Keratinocyte (primary cell): ENCODE data around the gene APBB2. TPM values are rescaled to one million over a fixed set of nuclear protein-coding genes. Genes with fewer than 3 reads are reported as not detected.

Source experiments
- DNase-seq: peaks from one replicate; pipeline ENCODE4 v3.0.0-alpha.2; 2011; ENCODE audit warnings: low read depth, missing footprints, low spot score
- FAIRE-seq: peaks from 2 replicates; lab custom pipeline; 2011; peaks lifted over from hg19 to GRCh38; lab: Jason Lieb, UNC
- H2AFZ ChIP-seq: 2 replicates; pipeline ENCODE4 v1.6.0; 2012; ENCODE audit warnings: low read length, control low read depth, inconsistent platforms; ENCODE audit not compliant: control insufficient read depth
- H3K27ac ChIP-seq: 2 replicates; pipeline ENCODE4 v1.5.1; 2011; ENCODE audit warnings: low read length; ENCODE audit not compliant: control insufficient read depth, insufficient read depth
- H3K27me3 ChIP-seq: 3 replicates; pipeline ENCODE4 v1.6.0; 2011; ENCODE audit warnings: low read length; ENCODE audit not compliant: control insufficient read depth, insufficient read depth; ENCODE audit errors: extremely low read depth
- H3K36me3 ChIP-seq, 2 experiments: 2 replicates in 1 of 2; 3 replicates in 1 of 2; pipeline ENCODE4 v1.5.1; 2011; ENCODE audit warnings: low read length in 2 of 2, mild to moderate bottlenecking in 1 of 2; ENCODE audit not compliant: control insufficient read depth in 2 of 2, insufficient read depth in 2 of 2; ENCODE audit errors: extremely low read depth in 1 of 2
- H3K4me1 ChIP-seq: 3 replicates; pipeline ENCODE4 v1.5.1; 2011; ENCODE audit warnings: low read length; ENCODE audit not compliant: control insufficient read depth, insufficient read depth; ENCODE audit errors: extremely low read depth
- H3K4me2 ChIP-seq: 3 replicates; pipeline ENCODE4 v1.6.0; 2011; ENCODE audit warnings: low read depth, low read length; ENCODE audit not compliant: control insufficient read depth, insufficient read depth; ENCODE audit errors: extremely low read depth
- H3K4me3 ChIP-seq, 3 experiments: fragments of 200-600 bp in 1 of 3; sonication (generic) in 1 of 3; 2 replicates in 2 of 3; 3 replicates in 1 of 3; pipeline ENCODE4 v1.5.1; 2011 to 2016; ENCODE audit warnings: low read length in 3 of 3, mild to moderate bottlenecking in 3 of 3, control low read depth in 2 of 3, inconsistent platforms in 1 of 3, low read depth in 1 of 3, mixed read lengths in 1 of 3, mixed run types in 1 of 3, moderate library complexity in 1 of 3; ENCODE audit not compliant: control insufficient read depth in 2 of 3, insufficient read depth in 2 of 3; ENCODE audit errors: extremely low read depth in 1 of 3
- H3K79me2 ChIP-seq: 2 replicates; pipeline ENCODE4 v1.6.0; 2012; ENCODE audit warnings: low read length; ENCODE audit not compliant: control insufficient read depth, insufficient read depth
- H3K9ac ChIP-seq: 3 replicates; pipeline ENCODE4 v1.6.0; 2011; ENCODE audit warnings: low read length; ENCODE audit not compliant: control insufficient read depth, insufficient read depth; ENCODE audit errors: extremely low read depth
- H3K9me1 ChIP-seq: 3 replicates; pipeline ENCODE4 v1.6.0; 2011; ENCODE audit warnings: low read length; ENCODE audit not compliant: control insufficient read depth, insufficient read depth; ENCODE audit errors: extremely low read depth
- H3K9me3 ChIP-seq: 2 replicates; pipeline ENCODE4 v1.5.1; 2012; ENCODE audit warnings: low read depth, low read length; ENCODE audit not compliant: control insufficient read depth
- H4K20me1 ChIP-seq: 3 replicates; pipeline ENCODE4 v1.6.0; 2011; ENCODE audit warnings: low read length; ENCODE audit not compliant: control insufficient read depth, insufficient read depth; ENCODE audit errors: extremely low read depth
- EZH2 ChIP-seq: IDR thresholded peaks from one replicate; pipeline ENCODE4 v1.6.1; 2012; ENCODE audit warnings: inconsistent platforms, mild to moderate bottlenecking, low read length, moderate library complexity
- dilution Hi-C: fragments of 300-500 bp; cut with MboI; formaldehyde crosslinking; loops from one replicate; pipeline ENCODE4 v1.7.0; 2020; ENCODE audit warnings: low sequenced_read_pairs; ENCODE audit not compliant: extremely low pct_ligation_motif_present
- polyA plus RNA-seq, 5 experiments: library from polyadenylated mRNA; depleted of rRNA in 3 of 5; stranded (reverse) in 3 of 5; stranded (forward) in 1 of 5; unstranded in 1 of 5; fragments of >200 nt; gene quantifications; 1 replicate in 1 of 5; 2 replicates in 3 of 5; 3 replicates in 1 of 5; pipeline versions ENCODE4 v1.2.1 to v1.2.3, GENCODE V29; 2011 to 2012; ENCODE audit warnings: missing spikeins in 2 of 5, low read depth in 1 of 5, low replicate concordance in 1 of 5
- TF ChIP-seq, protein P1 (sequence below), 3 experiments: IDR thresholded peaks in 1 of 3; conservative IDR thresholded peaks in 1 of 3; optimal IDR thresholded peaks in 1 of 3; 2 replicates in 2 of 3; 3 replicates in 1 of 3; pipeline versions ENCODE3 to v1.5.1; 2011; ENCODE audit warnings: low read length in 3 of 3, mild to moderate bottlenecking in 3 of 3, moderate library complexity in 2 of 3, control low read depth in 1 of 3, inconsistent platforms in 1 of 3; ENCODE audit not compliant: insufficient read depth in 2 of 3; ENCODE audit errors: extremely low read depth in 1 of 3

The APBB2 gene
- polyA plus RNA-seq, 1 donor (not counting 4 experiments of a cell fraction or from before 2014, with no cell fraction given): 57.3 TPM

DNA sequence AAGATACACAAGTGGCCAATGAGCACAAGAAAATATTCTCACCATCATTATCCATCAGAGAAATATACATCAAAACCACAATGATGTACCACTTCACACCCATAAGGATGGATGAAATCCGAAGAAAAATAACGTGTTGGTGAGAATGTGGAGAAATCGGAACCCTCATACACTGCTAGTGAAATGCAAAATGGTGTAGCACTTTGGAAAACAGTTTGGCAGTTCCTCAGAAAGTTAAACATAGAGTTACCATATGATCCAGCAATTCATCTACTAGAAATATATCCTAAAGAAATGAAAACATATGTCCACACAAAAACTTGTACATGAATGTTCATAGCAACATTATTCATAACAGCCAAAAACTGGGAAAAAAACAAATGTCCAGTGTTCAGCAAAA lies 18.5 kb upstream of the APBB2 start:
- Histone ChIP-seq H4K20me1 (no peaks in the 10 kb centered on the region), H3K27me3 (no peaks in the 10 kb centered on the region), H3K9me1 (no peaks in the 10 kb centered on the region), H3K9me3 (no peaks in the 10 kb centered on the region), H3K79me2 (no peaks in the 10 kb centered on the region), H3K4me1 (no peaks in the 10 kb centered on the region), H3K4me3 (no peak overlapping the region), H3K9ac (no peak overlapping the region), H3K27ac (no peak overlapping the region), H2AFZ (no peak overlapping the region), H3K4me2 (no peak overlapping the region), H3K36me3 (no peaks in the 10 kb centered on the region)
- dilution Hi-C loops: no loop called here
- TF ChIP-seq, protein P1, sequence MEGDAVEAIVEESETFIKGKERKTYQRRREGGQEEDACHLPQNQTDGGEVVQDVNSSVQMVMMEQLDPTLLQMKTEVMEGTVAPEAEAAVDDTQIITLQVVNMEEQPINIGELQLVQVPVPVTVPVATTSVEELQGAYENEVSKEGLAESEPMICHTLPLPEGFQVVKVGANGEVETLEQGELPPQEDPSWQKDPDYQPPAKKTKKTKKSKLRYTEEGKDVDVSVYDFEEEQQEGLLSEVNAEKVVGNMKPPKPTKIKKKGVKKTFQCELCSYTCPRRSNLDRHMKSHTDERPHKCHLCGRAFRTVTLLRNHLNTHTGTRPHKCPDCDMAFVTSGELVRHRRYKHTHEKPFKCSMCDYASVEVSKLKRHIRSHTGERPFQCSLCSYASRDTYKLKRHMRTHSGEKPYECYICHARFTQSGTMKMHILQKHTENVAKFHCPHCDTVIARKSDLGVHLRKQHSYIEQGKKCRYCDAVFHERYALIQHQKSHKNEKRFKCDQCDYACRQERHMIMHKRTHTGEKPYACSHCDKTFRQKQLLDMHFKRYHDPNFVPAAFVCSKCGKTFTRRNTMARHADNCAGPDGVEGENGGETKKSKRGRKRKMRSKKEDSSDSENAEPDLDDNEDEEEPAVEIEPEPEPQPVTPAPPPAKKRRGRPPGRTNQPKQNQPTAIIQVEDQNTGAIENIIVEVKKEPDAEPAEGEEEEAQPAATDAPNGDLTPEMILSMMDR (optimal IDR thresholded peaks at IDR 0.05 in 1 of 3, IDR thresholded peaks at IDR 0.05 in 1 of 3, conservative IDR thresholded peaks at IDR 0.05 in 1 of 3; ENCODE audit: extremely low read depth in 1 of 3, insufficient read depth in 2 of 3, low read length in 3 of 3): no peak
- TF ChIP-seq EZH2: no peak
- FAIRE-seq (no peak), DNase-seq (no peak)

DNA sequence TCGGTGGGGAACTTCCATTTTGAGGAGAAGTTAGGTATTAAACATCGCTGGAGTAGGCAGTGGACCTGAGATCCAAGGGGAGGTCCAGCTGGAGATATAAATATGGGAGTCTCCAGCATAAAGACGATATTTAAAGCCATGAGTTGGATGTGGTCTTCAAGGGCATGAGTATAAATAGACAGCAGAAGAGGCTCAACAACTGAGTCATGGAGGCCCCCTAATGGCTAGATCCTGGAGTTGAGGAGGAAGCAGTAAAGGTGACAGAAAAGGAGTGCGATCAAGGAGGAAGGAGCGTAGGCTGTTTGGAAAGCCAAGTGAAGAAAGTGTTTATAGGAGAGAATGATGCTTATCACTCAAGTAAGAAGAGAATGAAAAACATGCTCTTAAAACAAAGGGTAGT lies 18.1 kb upstream of the APBB2 start:
- no peak overlapping the region for H3K9ac ChIP-seq
- no peaks in the 10 kb centered on the region for H3K27me3 ChIP-seq
- dilution Hi-C loops: no loop called here
- H3K27ac ChIP-seq: no peak overlapping the region
- no peak overlapping the region for H3K4me3 ChIP-seq
- no peaks in the 10 kb centered on the region for H4K20me1 ChIP-seq
- H2AFZ ChIP-seq: no peak overlapping the region
- no peaks in the 10 kb centered on the region for H3K4me1 ChIP-seq
- no peak for DNase-seq
- H3K36me3 ChIP-seq: no peaks in the 10 kb centered on the region
- no peaks in the 10 kb centered on the region for H3K9me1 ChIP-seq
- FAIRE-seq: no peak
- no peaks in the 10 kb centered on the region for H3K79me2 ChIP-seq
- no peak for TF ChIP-seq EZH2
- TF ChIP-seq, protein P1 (optimal IDR thresholded peaks at IDR 0.05 in 1 of 3, IDR thresholded peaks at IDR 0.05 in 1 of 3, conservative IDR thresholded peaks at IDR 0.05 in 1 of 3; ENCODE audit: extremely low read depth in 1 of 3, insufficient read depth in 2 of 3, low read length in 3 of 3): peak in 1 of 3 experiments; percentile 33
- no peaks in the 10 kb centered on the region for H3K9me3 ChIP-seq
- H3K4me2 ChIP-seq: no peak overlapping the region
